HepG2 (cell line): ENCODE measurements around the gene C18orf54. TPM values are rescaled to one million over a fixed set of nuclear protein-coding genes. Genes with fewer than 3 reads are reported as not detected.
A peak's percentile ranks its signal among the peaks of the same experiment; 100 is the strongest.

ENCODE experiments used
- FOSL2 ChIP-seq: sonication (generic); formaldehyde crosslinking; IDR thresholded peaks from 2 replicates; pipeline ENCODE4 v1.4.0; 2020; ENCODE audit warnings: missing genetic modification reagents
- HOXA7 ChIP-seq: sonication (generic); formaldehyde crosslinking; IDR thresholded peaks from 2 replicates; pipeline ENCODE4 v1.8.1; 2022; ENCODE audit warnings: mild to moderate bottlenecking, missing genetic modification reagents, moderate library complexity
- MAF1 ChIP-seq: sonication (generic); formaldehyde crosslinking; IDR thresholded peaks from 2 replicates; pipeline ENCODE4 v1.5.0; 2020; ENCODE audit warnings: missing genetic modification reagents, borderline replicate concordance
- MIER3 ChIP-seq: IDR thresholded peaks from 2 replicates; pipeline ENCODE4 v1.6.1; 2016; ENCODE audit warnings: missing compliant biosample characterization, borderline replicate concordance
- NFKB2 ChIP-seq: sonication (generic); formaldehyde crosslinking; IDR thresholded peaks from 2 replicates; pipeline ENCODE4 v1.4.0; 2020; ENCODE audit warnings: missing genetic modification reagents, borderline replicate concordance
- REPIN1 ChIP-seq: sonication (generic); formaldehyde crosslinking; IDR thresholded peaks from 2 replicates; pipeline ENCODE4 v1.8.0; 2022; ENCODE audit warnings: missing genetic modification reagents, low read depth, mild to moderate bottlenecking, borderline replicate concordance
- TOE1 ChIP-seq: sonication (generic); formaldehyde crosslinking; IDR thresholded peaks from 2 replicates; pipeline ENCODE4 v1.4.0; 2020; ENCODE audit warnings: mild to moderate bottlenecking, missing genetic modification reagents
- ZNF136 ChIP-seq: sonication (generic); formaldehyde crosslinking; IDR thresholded peaks from 2 replicates; pipeline ENCODE4 v1.8.1; 2022; ENCODE audit warnings: low read depth, mild to moderate bottlenecking, moderate library complexity, missing genetic modification reagents
- ZNF24 ChIP-seq: fragments of 450-650 bp; IDR thresholded peaks from 2 replicates; pipeline ENCODE4 v1.6.1; 2017; ENCODE audit warnings: antibody characterized with exemption, mild to moderate bottlenecking
- ZNF264 ChIP-seq: sonication (generic); formaldehyde crosslinking; IDR thresholded peaks from 2 replicates; pipeline ENCODE4 v1.4.0; 2020; ENCODE audit warnings: missing genetic modification reagents
- polyA plus RNA-seq, 8 experiments: library from polyadenylated mRNA; depleted of rRNA in 3 of 8; stranded (reverse) in 7 of 8; unstranded in 1 of 8; fragments of >200 nt; fragmentation: Illumina TruSeq in 4 of 8; extraction: Trizol in 4 of 8; gene quantifications; 2 replicates each; pipeline versions ENCODE4 v1.2.1 to v1.2.3, GENCODE V29; 2011 to 2016; ENCODE audit warnings: low read depth in 4 of 8, missing spikeins in 1 of 8, mixed read lengths in 1 of 8; ENCODE audit not compliant: insufficient read depth in 1 of 8
- total RNA-seq, 5 experiments: library from RNA; depleted of rRNA; stranded (reverse); fragments of >200 nt; fragmentation: Illumina TruSeq; extraction: Trizol; gene quantifications; 2 replicates each; pipeline ENCODE4 v1.2.3, GENCODE V29; 2016; ENCODE audit warnings: low read depth in 1 of 5
- TF ChIP-seq, protein P1 (sequence below): sonication (generic); formaldehyde crosslinking; IDR thresholded peaks from 2 replicates; pipeline ENCODE4 v1.4.0; 2020; ENCODE audit warnings: missing genetic modification reagents
- TF ChIP-seq, protein P2 (sequence below): sonication (generic); formaldehyde crosslinking; IDR thresholded peaks from 2 replicates; pipeline ENCODE4 v1.4.0; 2020; ENCODE audit warnings: missing genetic modification reagents
- TF ChIP-seq, protein P3 (sequence below): sonication (generic); formaldehyde crosslinking; IDR thresholded peaks from 2 replicates; pipeline ENCODE4 v1.5.1; 2020; ENCODE audit warnings: mild to moderate bottlenecking, missing genetic modification reagents, borderline replicate concordance
- TF ChIP-seq, protein P4 (sequence below): sonication (generic); formaldehyde crosslinking; conservative IDR thresholded peaks from 2 replicates; pipeline ENCODE4 v1.4.0; 2020; ENCODE audit warnings: missing genetic modification reagents
- TF ChIP-seq, protein P5 (sequence below): IDR thresholded peaks from 2 replicates; pipeline ENCODE4 v1.6.1; 2016

The C18orf54 gene
- total and polyA plus RNA-seq, 2 of the 13 experiments (the other 11 are each of a cell fraction or from before 2014, with no cell fraction given): 1.8 to 2.5 TPM

DNA sequence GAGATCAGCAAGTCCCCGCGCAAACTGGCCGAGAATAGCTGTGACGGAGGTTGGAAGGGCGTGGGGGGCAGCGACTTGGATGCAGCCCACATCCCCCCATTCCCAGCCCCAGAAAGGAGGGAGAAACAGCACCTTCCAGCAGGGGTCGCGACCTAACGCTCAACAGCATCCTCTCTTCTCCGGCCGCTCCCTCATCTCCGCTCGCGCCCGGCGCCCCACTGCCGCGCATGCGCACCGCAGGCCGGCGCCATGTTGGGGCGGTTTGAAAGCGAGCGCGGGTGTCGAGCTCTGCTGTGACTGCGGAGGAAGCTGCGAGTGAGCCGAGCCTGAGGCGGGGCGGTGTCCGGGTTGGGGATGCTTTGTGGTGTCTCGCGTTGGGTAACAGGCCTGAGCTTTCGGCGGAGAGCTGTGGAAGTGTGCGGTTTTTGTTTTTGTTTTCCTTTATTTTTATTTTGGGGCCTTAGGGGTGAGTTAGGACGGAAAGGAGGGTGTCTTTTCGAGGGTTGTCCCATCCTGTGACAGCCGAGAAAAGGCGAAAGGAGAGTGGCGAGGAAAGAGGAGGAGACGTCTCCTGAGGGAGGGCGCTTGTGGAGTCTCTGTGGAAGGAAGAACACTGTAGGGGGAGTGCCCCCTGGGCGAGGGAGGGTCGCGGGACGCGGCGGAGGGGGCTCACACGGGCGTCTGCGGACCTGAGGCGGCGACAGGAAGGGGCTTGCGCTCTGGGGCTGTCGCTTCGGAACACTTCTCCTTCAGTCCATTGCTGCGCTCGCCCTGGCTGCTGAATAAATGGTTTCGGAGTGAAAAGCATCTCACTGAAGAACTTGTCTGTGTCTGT, at the start of gene C18orf54, which contains the start of gene STARD6 (continued):
- TF ChIP-seq REPIN1 (CRISPR knock-in tag) (peak; percentile 54; the same call in 1 of the 2 replicates), ZNF264 (CRISPR knock-in tag) (no peak), FOSL2 (CRISPR knock-in tag) (0 out of 2 replicates have a peak, but pooled peaks have one; percentile 11), NFKB2 (CRISPR knock-in tag) (no peak), TOE1 (CRISPR knock-in tag) (no peak), ZNF136 (CRISPR knock-in tag) (no peak; the same call in 1 of the 2 replicates), ZNF24 (no peak), MAF1 (CRISPR knock-in tag) (no peak), MIER3 (CRISPR knock-in tag) (no peak), HOXA7 (no peak)
- TF ChIP-seq, protein P1, sequence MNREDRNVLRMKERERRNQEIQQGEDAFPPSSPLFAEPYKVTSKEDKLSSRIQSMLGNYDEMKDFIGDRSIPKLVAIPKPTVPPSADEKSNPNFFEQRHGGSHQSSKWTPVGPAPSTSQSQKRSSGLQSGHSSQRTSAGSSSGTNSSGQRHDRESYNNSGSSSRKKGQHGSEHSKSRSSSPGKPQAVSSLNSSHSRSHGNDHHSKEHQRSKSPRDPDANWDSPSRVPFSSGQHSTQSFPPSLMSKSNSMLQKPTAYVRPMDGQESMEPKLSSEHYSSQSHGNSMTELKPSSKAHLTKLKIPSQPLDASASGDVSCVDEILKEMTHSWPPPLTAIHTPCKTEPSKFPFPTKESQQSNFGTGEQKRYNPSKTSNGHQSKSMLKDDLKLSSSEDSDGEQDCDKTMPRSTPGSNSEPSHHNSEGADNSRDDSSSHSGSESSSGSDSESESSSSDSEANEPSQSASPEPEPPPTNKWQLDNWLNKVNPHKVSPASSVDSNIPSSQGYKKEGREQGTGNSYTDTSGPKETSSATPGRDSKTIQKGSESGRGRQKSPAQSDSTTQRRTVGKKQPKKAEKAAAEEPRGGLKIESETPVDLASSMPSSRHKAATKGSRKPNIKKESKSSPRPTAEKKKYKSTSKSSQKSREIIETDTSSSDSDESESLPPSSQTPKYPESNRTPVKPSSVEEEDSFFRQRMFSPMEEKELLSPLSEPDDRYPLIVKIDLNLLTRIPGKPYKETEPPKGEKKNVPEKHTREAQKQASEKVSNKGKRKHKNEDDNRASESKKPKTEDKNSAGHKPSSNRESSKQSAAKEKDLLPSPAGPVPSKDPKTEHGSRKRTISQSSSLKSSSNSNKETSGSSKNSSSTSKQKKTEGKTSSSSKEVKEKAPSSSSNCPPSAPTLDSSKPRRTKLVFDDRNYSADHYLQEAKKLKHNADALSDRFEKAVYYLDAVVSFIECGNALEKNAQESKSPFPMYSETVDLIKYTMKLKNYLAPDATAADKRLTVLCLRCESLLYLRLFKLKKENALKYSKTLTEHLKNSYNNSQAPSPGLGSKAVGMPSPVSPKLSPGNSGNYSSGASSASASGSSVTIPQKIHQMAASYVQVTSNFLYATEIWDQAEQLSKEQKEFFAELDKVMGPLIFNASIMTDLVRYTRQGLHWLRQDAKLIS (CRISPR knock-in tag): no peak
- TF ChIP-seq, protein P2, sequence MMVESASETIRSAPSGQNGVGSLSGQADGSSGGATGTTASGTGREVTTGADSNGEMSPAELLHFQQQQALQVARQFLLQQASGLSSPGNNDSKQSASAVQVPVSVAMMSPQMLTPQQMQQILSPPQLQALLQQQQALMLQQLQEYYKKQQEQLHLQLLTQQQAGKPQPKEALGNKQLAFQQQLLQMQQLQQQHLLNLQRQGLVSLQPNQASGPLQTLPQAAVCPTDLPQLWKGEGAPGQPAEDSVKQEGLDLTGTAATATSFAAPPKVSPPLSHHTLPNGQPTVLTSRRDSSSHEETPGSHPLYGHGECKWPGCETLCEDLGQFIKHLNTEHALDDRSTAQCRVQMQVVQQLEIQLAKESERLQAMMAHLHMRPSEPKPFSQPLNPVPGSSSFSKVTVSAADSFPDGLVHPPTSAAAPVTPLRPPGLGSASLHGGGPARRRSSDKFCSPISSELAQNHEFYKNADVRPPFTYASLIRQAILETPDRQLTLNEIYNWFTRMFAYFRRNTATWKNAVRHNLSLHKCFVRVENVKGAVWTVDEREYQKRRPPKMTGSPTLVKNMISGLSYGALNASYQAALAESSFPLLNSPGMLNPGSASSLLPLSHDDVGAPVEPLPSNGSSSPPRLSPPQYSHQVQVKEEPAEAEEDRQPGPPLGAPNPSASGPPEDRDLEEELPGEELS (CRISPR knock-in tag): no peak; the same call in 1 of the 2 replicates
- TF ChIP-seq, protein P3, sequence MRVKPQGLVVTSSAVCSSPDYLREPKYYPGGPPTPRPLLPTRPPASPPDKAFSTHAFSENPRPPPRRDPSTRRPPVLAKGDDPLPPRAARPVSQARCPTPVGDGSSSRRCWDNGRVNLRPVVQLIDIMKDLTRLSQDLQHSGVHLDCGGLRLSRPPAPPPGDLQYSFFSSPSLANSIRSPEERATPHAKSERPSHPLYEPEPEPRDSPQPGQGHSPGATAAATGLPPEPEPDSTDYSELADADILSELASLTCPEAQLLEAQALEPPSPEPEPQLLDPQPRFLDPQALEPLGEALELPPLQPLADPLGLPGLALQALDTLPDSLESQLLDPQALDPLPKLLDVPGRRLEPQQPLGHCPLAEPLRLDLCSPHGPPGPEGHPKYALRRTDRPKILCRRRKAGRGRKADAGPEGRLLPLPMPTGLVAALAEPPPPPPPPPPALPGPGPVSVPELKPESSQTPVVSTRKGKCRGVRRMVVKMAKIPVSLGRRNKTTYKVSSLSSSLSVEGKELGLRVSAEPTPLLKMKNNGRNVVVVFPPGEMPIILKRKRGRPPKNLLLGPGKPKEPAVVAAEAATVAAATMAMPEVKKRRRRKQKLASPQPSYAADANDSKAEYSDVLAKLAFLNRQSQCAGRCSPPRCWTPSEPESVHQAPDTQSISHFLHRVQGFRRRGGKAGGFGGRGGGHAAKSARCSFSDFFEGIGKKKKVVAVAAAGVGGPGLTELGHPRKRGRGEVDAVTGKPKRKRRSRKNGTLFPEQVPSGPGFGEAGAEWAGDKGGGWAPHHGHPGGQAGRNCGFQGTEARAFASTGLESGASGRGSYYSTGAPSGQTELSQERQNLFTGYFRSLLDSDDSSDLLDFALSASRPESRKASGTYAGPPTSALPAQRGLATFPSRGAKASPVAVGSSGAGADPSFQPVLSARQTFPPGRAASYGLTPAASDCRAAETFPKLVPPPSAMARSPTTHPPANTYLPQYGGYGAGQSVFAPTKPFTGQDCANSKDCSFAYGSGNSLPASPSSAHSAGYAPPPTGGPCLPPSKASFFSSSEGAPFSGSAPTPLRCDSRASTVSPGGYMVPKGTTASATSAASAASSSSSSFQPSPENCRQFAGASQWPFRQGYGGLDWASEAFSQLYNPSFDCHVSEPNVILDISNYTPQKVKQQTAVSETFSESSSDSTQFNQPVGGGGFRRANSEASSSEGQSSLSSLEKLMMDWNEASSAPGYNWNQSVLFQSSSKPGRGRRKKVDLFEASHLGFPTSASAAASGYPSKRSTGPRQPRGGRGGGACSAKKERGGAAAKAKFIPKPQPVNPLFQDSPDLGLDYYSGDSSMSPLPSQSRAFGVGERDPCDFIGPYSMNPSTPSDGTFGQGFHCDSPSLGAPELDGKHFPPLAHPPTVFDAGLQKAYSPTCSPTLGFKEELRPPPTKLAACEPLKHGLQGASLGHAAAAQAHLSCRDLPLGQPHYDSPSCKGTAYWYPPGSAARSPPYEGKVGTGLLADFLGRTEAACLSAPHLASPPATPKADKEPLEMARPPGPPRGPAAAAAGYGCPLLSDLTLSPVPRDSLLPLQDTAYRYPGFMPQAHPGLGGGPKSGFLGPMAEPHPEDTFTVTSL (CRISPR knock-in tag): no peak
- TF ChIP-seq, protein P4, sequence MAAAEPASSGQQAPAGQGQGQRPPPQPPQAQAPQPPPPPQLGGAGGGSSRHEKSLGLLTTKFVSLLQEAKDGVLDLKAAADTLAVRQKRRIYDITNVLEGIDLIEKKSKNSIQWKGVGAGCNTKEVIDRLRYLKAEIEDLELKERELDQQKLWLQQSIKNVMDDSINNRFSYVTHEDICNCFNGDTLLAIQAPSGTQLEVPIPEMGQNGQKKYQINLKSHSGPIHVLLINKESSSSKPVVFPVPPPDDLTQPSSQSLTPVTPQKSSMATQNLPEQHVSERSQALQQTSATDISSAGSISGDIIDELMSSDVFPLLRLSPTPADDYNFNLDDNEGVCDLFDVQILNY (CRISPR knock-in tag): peak; percentile 96
- TF ChIP-seq, protein P5, sequence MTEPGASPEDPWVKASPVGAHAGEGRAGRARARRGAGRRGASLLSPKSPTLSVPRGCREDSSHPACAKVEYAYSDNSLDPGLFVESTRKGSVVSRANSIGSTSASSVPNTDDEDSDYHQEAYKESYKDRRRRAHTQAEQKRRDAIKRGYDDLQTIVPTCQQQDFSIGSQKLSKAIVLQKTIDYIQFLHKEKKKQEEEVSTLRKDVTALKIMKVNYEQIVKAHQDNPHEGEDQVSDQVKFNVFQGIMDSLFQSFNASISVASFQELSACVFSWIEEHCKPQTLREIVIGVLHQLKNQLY (CRISPR knock-in tag): no peak
